HEK293T (cell line): ENCODE measurements around the gene BRAP.
"Not testable (repeated sequence)": the region's sequence is repeated elsewhere in the genome, so short reads cannot be mapped to it uniquely, and the experiment has no call there.

Experiments
- CTCF ChIA-PET: fragments of 350-600 bp; formaldehyde crosslinking; extraction: SDS; loops from one replicate; lab custom pipeline; 2021; ENCODE audit warnings: antibody characterized with exemption, inconsistent platforms; lab: Yijun Ruan, JAX
- POLR2A ChIA-PET: fragments of 350-600 bp; formaldehyde crosslinking; extraction: SDS; loops from one replicate; lab custom pipeline; 2020; ENCODE audit warnings: antibody characterized with exemption, inconsistent platforms; lab: Yijun Ruan, JAX
- DNase-seq: peaks from one replicate; pipeline ENCODE4 v3.0.0; 2012; ENCODE audit warnings: mixed read lengths; ENCODE audit errors: extremely low spot score
- ARNT ChIP-seq: fragments of 450-650 bp; IDR thresholded peaks from 2 replicates; pipeline ENCODE4 v1.6.1; 2017; ENCODE audit warnings: mild to moderate bottlenecking
- BHLHE40 ChIP-seq: fragments of 450-650 bp; IDR thresholded peaks from 2 replicates; pipeline ENCODE4 v1.6.1; 2016; ENCODE audit warnings: mild to moderate bottlenecking, moderate library complexity, borderline replicate concordance
- CTBP1 ChIP-seq: fragments of 450-650 bp; IDR thresholded peaks from 2 replicates; pipeline ENCODE4 v1.6.1; 2016; ENCODE audit warnings: borderline replicate concordance
- ELF4 ChIP-seq: fragments of 450-650 bp; IDR thresholded peaks from 2 replicates; pipeline ENCODE4 v1.6.1; 2017; ENCODE audit warnings: antibody characterized with exemption
- FOXA1 ChIP-seq: fragments of 450-650 bp; IDR thresholded peaks from 2 replicates; pipeline ENCODE4 v1.6.1; 2016; ENCODE audit warnings: mild to moderate bottlenecking
- FOXK2 ChIP-seq: fragments of 450-650 bp; IDR thresholded peaks from 2 replicates; pipeline ENCODE4 v1.6.1; 2016; ENCODE audit warnings: mild to moderate bottlenecking
- FOXM1 ChIP-seq: fragments of 450-650 bp; IDR thresholded peaks from 2 replicates; pipeline ENCODE4 v1.6.1; 2017; ENCODE audit warnings: mild to moderate bottlenecking, borderline replicate concordance
- HDGF ChIP-seq: fragments of 450-650 bp; IDR thresholded peaks from 2 replicates; pipeline ENCODE4 v1.6.1; 2017; ENCODE audit warnings: antibody characterized with exemption, borderline replicate concordance
- L3MBTL2 ChIP-seq: fragments of 450-650 bp; conservative IDR thresholded peaks from 2 replicates; pipeline ENCODE4 v1.6.1; 2016; ENCODE audit warnings: mild to moderate bottlenecking
- LEF1 ChIP-seq: fragments of 450-650 bp; IDR thresholded peaks from 2 replicates; pipeline ENCODE4 v1.6.1; 2017; ENCODE audit warnings: mild to moderate bottlenecking, borderline replicate concordance
- NFRKB ChIP-seq: fragments of 450-650 bp; IDR thresholded peaks from 2 replicates; pipeline ENCODE4 v1.6.1; 2016; ENCODE audit warnings: mild to moderate bottlenecking, moderate library complexity
- SP1 ChIP-seq: fragments of 450-650 bp; IDR thresholded peaks from 2 replicates; pipeline ENCODE4 v1.6.1; 2017
- SUZ12 ChIP-seq: fragments of 450-650 bp; IDR thresholded peaks from 2 replicates; pipeline ENCODE4 v1.6.1; 2016; ENCODE audit warnings: mild to moderate bottlenecking
- TARDBP ChIP-seq: fragments of 450-650 bp; IDR thresholded peaks from 2 replicates; pipeline ENCODE4 v1.6.1; 2016
- ZNF384 ChIP-seq: fragments of 450-650 bp; IDR thresholded peaks from 2 replicates; pipeline ENCODE4 v1.6.1; 2016
- TF ChIP-seq, protein P1 (sequence below): fragments of 450-650 bp; IDR thresholded peaks from 2 replicates; pipeline ENCODE4 v1.6.1; 2016

Gene BRAP

GRCh38 chr12:111626230-111626629 lies 59.5 kb downstream of the BRAP start:
- TF ChIP-seq ARNT: no peak
- TF ChIP-seq CTBP1: no peak
- TF ChIP-seq BHLHE40: no peak
- no peak for TF ChIP-seq FOXK2
- no peak for TF ChIP-seq ZNF384
- TF ChIP-seq, protein P1, sequence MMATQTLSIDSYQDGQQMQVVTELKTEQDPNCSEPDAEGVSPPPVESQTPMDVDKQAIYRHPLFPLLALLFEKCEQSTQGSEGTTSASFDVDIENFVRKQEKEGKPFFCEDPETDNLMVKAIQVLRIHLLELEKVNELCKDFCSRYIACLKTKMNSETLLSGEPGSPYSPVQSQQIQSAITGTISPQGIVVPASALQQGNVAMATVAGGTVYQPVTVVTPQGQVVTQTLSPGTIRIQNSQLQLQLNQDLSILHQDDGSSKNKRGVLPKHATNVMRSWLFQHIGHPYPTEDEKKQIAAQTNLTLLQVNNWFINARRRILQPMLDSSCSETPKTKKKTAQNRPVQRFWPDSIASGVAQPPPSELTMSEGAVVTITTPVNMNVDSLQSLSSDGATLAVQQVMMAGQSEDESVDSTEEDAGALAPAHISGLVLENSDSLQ: no peak
- no peak for TF ChIP-seq HDGF
- no peak for TF ChIP-seq FOXM1
- no peak for TF ChIP-seq SUZ12
- no peak for TF ChIP-seq SP1
- TF ChIP-seq L3MBTL2: no peak
- TF ChIP-seq ELF4: no peak
- TF ChIP-seq FOXA1: no peak
- TF ChIP-seq TARDBP: no peak
- no peak for TF ChIP-seq LEF1
- no peak for TF ChIP-seq NFRKB
- DNase-seq: no peak
- ChIA-PET CTCF (interaction anchor here (0.5 kb wide), 1 partner anchor 1699 kb away, joined by 3 read pairs; no protein-coding TSS in a partner anchor), POLR2A (no interaction called here)

DNA sequence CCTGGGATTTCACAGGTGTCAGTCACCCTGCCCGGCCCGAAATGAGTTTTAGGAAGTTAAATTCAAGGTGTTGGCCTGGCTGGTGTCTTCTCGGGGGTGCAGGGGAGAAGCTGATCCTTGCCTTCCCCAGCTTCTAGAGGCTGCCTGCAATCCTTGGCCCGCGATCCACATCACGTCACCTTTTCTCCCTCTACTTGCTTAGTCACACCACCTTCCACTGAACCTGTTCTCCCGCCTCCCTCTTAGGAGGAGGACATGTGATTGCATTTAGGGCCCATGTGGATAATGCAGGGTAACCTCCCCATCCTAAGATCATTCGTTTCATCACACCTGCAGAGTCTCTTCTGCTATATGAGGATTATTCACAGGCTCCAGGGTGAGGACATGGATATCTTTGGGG lies 61.2 kb downstream of the BRAP start:
- CTCF ChIA-PET: no interaction called here

GRCh38 chr12:111617841-111618240 lies 67.9 kb downstream of the BRAP start:
- DNase-seq, POLR2A ChIA-PET, CTCF ChIA-PET: not testable (repeated sequence)

More for the DNA sequence above, 61.2 kb downstream of the BRAP start:
- POLR2A ChIA-PET: no interaction called here
- DNase-seq: no peak
- TF ChIP-seq SUZ12: no peak
- no peak for TF ChIP-seq FOXK2
- TF ChIP-seq, protein P1: no peak
- TF ChIP-seq TARDBP: no peak
- no peak for TF ChIP-seq LEF1
- no peak for TF ChIP-seq NFRKB
- TF ChIP-seq SP1: no peak

DNA sequence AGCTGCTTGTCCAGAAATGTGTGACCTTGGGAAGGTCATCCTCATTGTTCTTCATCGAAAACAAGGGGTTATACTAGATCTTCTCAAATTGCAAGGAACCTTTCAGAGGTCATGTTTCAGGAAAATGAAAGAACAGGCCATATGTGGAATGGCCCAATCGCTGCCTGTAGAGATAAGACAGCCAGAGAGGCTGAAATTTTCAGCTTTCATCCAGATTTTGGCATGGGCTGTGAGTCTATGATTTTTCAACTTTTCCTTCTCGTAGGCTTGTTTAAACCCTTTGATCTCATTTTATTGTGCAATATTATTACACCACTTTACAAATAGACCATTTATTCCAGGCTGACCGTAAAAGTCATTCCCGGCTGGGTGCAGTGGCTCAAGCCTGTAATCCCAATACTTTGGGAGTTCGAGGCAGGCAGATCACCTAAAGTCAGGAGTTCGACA lies 69.6 kb downstream of the BRAP start:
- CTCF ChIA-PET: no interaction called here
- no peak for DNase-seq
- TF ChIP-seq HDGF (no peak), SUZ12 (no peak), SP1 (no peak)
- POLR2A ChIA-PET: no interaction called here

GRCh38 chr12:111607239-111607638 lies 78.5 kb downstream of the BRAP start:
- no peak for DNase-seq
- TF ChIP-seq FOXM1 (no peak), HDGF (no peak), ELF4 (no peak), CTBP1 (no peak), BHLHE40 (no peak), ARNT (no peak), L3MBTL2 (no peak)
- CTCF ChIA-PET: no interaction called here
- POLR2A ChIA-PET: no interaction called here

GRCh38 chr12:111606767-111607230 lies 79.0 kb downstream of the BRAP start:
- CTCF ChIA-PET: no interaction called here
- no peak for DNase-seq
- TF ChIP-seq FOXK2 (no peak), ARNT (no peak), SP1 (no peak)
- TF ChIP-seq, protein P1: no peak
- POLR2A ChIA-PET: no interaction called here

- ChIA-PET CTCF (no interaction called here), POLR2A (no interaction called here)
- DNase-seq: no peak
- TF ChIP-seq ZNF384 (no peak), TARDBP (no peak), LEF1 (no peak), L3MBTL2 (no peak)
- TF ChIP-seq, protein P1: no peak
Observed at GRCh38 chr12:111605911-111606766, 79.6 kb downstream of the BRAP start.

GRCh38 chr12:111602857-111603256 lies 82.9 kb downstream of the BRAP start:
- CTCF ChIA-PET, POLR2A ChIA-PET, DNase-seq: not testable (repeated sequence)
